ENCODE data around the gene CDH23. TPM values are rescaled to one million over a fixed set of nuclear protein-coding genes. Genes with fewer than 3 reads are reported as not detected.

CDH23 gene
- polyA plus RNA-seq, 3 donors, result 0.83 to 1.3 (median 0.96) TPM

DNA sequence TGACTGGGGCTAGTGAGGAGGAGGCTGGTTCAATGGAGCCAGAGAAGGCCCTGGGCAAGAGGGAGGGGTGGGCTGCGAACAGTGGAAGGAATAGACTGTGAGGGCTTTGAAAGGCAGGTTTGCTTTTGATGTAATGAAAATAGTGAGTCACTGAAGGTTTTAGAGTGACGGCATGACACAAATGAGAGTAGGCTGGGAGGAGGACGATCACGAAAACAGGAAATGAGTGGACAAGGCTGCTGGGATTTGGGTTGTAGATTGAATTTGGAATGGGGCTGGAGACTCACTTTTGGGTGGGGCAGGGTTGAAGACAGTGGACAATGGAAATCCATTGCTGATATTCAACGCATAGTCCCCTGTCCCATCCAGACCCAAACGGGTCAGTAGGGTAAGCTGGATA, 139.6 kb downstream of the CDH23 start:
- DNase-seq, result no peak

DNA sequence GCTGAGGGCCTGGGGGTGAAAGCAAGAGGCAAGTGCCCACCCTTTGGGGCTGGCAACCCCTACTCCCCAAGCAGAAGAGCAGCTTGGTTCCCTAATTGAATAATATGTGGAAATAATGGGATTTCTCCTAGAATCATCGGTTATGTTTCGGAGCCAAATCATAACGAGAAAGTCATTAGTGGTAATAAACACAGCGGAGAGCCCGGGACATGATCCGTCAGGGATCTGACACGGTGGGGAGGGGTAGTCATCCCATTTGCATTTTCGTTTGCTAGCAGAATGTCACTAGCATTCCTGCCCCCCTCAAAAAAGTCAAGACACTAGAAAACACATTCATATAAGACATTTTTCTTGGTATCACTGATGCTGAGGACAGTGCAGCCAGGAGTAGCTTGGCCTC, 140.4 kb downstream of the CDH23 start:
- no peak for DNase-seq

- no peak for DNase-seq
Observed at GRCh38 chr10:71537681-71538080, 141.0 kb downstream of the CDH23 start.

- no peak for DNase-seq
Observed at GRCh38 chr10:71538608-71539260, 142.0 kb downstream of the CDH23 start.

DNA sequence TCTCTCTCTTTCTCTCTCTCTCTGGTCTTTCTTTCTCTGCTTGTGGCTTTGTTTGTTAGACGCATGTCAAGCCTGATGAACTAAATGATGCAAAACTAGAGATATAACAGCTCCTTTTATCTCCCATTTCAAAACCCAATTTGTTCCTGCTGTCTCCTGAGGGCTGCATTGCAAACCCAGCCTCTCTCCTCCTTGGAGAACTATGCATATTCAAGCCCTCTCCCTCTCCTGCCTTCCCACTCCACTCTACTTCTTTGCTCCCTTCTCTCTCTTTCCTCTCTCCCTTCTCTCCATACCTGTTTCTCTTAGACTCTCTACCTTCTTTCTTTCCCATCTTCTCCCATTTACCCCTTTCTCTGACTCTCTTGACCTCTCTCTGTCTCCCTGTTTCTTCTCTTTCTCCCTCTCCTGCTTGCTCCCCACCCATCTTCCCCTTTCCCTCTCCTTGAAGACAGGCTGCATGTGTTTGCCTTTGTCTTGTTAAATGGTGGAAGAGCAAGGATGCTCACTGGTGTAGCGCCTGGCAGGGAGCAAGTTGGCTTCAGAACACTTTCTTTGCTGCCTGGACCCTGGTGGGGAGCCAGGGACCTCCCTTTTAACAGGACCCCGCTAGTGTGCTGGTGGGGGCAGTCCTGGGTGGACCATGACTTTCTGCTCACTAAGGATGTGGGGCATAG, 142.9 kb downstream of the CDH23 start:
- no peak for DNase-seq

DNA sequence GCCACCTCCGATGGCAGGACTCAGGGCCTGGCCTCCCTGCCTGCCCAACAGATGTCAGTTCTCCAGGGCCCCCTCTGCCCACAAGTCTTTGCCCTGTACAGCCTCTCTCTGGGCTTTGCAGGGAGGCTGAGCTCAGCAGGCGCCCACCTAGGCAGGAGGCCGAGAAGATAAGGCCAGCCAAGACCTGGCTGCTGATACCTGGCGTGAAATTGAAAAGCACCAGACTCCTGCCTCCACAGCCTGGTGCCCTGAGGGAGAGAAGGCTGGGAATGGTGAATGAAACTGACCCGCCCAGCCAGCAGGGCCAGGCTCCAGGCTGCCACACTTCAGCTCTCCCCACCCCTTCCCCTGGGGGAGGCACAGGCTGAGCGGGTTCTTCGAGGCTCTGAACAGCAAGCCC, 145.8 kb downstream of the CDH23 start:
- no peak for DNase-seq

GRCh38 chr10:71543608-71544170, 147.0 kb downstream of the CDH23 start:
- DNase-seq, result no peak

- no peak for DNase-seq
Observed at GRCh38 chr10:71545001-71545400, 148.3 kb downstream of the CDH23 start.

DNA sequence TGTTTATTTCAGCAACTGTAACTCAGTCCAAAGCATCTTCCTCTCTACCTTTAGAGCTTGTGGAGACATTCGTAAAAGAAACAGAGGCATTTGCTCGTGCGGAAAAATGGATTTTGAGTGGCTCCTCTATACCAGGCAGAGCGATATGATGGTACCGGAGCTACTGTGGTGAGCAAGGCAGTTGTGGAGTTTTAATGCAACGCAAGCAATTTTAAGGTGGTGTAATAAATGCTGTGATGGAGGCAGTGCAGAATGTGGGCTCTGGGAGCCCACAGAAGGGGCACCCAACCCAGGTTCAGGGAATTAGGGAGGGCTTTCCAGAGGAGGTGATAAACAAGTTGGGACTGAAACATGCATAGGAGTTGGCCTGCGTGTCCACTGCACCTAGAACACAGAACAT, 149.5 kb downstream of the CDH23 start:
- DNase-seq, result no peak

DNA sequence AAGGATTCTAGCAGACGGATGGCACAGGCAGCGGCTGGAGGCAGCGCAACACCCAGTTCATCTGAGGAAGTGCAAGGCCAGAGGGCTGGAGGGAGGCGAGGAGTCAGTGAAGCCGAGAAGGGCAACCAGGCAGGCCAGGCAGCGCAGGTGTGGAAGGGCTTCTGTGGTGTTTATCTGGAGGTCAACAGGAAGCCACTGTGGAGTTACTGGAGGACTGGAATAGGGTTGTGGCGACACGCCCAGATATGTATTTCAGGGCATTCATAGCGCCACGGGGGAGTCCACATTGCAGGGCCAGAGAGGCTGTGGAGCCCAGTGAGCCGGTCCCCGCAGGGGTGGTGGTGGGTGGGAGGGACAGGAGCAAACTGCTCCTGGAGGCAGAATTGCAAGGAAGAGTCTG, 150.6 kb downstream of the CDH23 start:
- DNase-seq, result no peak

DNA sequence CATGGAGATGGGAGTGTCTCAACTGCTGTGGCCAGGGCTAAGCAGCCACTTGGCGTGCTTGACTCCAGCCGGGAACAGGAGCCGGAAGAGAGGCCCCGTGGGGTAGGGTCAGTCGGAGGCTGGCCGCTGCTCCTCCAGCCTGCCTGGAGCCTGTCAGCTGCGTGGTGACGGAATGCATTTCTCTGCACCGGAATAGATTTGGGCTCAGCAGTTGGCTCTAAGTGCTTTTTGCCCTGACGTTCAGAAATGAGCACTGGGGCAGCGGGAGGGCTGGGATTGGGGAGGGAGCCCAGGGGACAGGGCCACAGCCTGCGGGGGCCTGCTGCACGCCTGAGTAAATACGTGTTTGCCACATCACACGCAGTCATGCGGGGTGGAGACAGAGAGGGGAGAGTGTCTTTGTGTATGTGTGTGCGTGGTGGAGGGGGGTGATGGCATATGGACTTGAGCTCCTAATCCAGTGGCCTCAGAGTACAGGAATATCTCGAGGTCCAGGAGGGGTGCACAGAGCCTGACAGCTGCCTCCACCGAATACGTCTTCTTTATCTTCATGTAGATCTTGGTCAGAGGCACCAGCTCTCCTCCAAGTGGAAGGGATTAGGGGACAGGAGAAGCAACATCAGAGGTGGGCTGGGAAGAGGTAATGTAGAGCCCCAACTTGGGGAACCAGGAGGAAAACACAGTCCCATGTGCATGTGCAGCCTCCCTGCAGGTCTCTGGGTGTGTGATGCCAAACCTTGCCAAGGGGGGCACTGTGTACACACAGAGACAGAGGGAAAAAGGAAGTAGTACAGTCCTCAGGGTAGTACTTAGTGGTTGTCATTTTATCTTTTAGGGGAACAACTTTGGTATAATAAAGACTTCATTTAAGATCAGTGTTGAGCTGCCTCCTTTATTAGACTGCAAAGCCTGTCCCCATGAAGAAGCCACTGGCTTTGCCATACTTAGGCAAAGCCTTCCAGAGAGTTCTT, 151.4 kb downstream of the CDH23 start:
- peak; percentile 81 for DNase-seq

GRCh38 chr10:71549766-71550533, 153.2 kb downstream of the CDH23 start:
- DNase-seq, result no peak

DNA sequence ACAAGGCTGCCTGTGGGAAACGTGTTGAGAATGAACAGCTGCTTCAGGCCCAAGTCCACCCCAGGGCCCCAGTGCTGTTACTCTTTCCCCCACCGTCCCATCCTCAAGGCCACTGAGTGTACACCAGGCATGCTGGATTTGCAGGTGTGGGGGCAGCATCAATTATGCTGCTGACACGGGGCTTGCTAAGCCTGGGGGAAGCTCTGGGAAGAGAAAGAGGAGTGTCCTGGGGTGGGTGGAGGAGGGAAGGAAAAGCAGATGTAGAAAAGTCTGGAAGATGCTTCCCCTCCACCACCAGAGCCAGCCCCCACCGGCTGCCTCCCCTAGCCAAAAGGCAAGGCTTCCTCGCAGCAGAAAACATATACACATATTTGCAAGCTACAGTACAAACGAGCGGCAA, 153.9 kb downstream of the CDH23 start:
- no peak for DNase-seq

DNA sequence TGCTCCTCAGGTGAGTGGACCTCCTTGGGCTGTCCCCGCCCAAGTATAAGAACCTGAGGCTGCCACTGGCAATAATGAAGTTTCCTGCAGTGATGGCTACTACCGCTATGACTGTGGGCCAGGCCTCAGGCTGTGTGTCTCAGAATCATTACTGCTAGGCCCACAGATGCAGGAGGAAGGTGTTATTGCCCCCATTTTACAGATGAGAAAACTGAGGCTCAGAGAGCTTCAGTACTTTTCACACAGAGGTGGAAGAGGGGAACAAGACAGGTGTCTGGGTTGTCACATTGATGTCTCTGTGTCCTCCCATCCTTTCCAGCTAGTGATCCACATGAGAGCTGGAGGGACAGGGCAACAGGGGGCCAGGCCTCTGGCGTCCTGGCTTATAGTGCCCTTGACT, 155.2 kb downstream of the CDH23 start:
- DNase-seq, result no peak

DNA sequence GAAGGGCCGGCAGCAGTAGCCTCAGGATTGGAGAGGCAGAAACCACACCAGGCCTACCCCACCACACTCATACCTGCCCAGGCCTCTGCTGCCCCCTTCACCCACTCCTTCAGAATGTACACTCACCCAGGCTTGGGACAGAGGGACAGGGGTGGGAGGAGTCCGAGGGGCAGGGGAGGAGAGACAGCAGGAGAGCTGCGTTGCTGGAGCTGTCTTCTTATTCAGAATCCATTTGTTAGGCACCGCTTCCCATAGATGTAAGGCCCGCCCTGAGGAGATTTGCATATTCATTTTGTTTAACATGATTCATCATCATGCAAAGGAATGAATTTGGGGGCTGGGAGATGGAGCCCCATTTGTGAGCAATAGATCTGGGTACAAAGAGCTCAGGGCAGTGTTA, 156.7 kb downstream of the CDH23 start:
- no peak for DNase-seq

DNA sequence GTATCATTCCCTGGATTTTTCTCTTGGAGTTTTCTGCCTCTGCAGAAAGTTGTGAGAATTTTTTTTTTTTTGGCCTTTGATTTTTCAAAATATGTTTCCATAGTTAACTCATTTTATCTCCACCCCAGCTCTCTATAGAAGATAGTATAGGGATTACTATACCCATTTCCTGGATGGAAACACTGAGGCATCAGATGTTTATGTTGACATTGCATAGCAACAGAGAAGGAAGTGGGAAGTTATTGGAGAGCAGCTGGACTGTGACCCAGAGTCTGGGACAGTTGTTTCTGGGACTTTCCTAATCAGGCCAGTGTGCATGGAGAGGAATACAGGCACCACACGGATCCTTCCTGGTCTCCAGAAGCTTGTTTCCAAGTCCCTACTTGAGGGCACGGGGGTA, 158.0 kb downstream of the CDH23 start:
- no peak for DNase-seq

- no peak for DNase-seq
Observed at GRCh38 chr10:71555087-71555723, 158.5 kb downstream of the CDH23 start.

- DNase-seq, result no peak
Observed at GRCh38 chr10:71555724-71556119, 159.0 kb downstream of the CDH23 start.

- no peak for DNase-seq
Observed at GRCh38 chr10:71558991-71559390, 162.3 kb downstream of the CDH23 start.

GRCh38 chr10:71561003-71561574, 164.4 kb downstream of the CDH23 start:
- DNase-seq, result no peak

DNA sequence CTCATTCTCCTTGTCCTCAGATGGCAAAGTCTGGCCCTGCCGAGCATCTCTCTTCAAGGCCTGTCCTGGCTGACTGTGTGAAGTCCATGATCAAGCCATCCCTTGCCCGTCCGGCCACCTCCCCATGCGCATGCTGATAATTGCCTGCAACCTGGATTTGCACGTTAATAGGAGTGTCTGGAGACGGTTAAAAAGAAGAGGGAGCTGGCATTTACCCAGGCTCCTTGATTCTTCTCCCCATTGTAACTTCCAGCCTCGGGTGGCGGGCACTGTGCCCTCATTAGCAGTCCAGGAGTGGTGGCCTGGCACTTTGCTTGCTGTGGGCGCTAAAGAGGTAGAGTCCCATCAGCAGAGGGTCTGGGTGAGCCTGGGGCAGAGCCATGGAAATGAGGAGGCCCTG, 165.5 kb downstream of the CDH23 start:
- no peak for DNase-seq
